ENCODE results near the gene PREPL. TPM values are rescaled to one million over a fixed set of nuclear protein-coding genes. Genes with fewer than 3 reads are reported as not detected.

PREPL gene
- total RNA-seq, 1 donor from 2014 or later = 23.7 TPM

DNA sequence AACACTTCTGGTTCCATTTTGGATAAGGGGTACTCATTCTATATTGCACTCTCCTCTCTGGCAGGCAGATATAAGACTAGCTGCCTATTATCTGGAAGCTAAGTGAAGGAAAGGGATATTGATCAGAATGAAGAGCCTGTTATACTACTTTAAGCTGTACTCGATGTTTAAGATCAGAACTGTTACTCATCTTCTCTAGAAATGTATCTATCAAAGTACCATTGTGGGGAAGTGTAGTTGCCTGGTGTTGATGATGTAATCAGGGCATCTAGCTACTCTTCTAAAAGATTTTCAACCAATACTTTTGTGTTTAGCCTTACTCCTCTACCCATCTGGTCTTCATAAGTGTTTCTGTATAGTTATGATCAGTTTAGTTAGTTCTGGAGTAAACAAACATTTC lies 6.3 kb upstream of the PREPL start:
- no peaks in the 10 kb centered on the region for H3K36me3 ChIP-seq (ENCODE audit: control insufficient read depth, insufficient read depth, low read length)
- TF ChIP-seq, protein P1, sequence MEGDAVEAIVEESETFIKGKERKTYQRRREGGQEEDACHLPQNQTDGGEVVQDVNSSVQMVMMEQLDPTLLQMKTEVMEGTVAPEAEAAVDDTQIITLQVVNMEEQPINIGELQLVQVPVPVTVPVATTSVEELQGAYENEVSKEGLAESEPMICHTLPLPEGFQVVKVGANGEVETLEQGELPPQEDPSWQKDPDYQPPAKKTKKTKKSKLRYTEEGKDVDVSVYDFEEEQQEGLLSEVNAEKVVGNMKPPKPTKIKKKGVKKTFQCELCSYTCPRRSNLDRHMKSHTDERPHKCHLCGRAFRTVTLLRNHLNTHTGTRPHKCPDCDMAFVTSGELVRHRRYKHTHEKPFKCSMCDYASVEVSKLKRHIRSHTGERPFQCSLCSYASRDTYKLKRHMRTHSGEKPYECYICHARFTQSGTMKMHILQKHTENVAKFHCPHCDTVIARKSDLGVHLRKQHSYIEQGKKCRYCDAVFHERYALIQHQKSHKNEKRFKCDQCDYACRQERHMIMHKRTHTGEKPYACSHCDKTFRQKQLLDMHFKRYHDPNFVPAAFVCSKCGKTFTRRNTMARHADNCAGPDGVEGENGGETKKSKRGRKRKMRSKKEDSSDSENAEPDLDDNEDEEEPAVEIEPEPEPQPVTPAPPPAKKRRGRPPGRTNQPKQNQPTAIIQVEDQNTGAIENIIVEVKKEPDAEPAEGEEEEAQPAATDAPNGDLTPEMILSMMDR (IDR thresholded peaks at IDR 0.05; ENCODE audit: insufficient read depth, low read length, severe bottlenecking) = no peak
- FAIRE-seq = no peak
- H3K4me3 ChIP-seq (ENCODE audit: low read depth, low read length) = no peak overlapping the region
- no peaks in the 10 kb centered on the region for H3K27me3 ChIP-seq (ENCODE audit: control insufficient read depth, insufficient read depth, low read length)
- DNase-seq (ENCODE audit: low read depth) = no peak

DNA sequence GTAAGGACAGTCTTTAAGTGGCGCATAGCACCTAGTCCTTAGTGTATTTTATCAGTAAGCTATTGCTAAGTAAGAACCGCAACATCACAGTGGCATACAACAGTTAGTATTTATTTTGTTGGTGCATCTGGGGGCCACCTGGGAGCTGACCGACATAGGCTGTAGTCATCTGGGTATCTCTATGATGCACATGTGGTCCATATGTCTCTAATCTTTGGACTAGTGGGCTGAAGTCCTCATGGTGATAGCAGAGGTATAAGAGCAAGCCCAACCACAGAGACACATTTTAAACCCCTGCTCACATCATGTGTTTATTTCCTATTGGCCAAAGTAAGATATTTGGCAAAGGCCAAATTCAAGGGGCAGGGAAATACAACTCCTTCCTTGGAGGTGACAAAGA lies 3.3 kb upstream of the PREPL start:
- Histone ChIP-seq H3K36me3 (ENCODE audit: control insufficient read depth, insufficient read depth, low read length) (no peaks in the 10 kb centered on the region), H3K4me3 (ENCODE audit: low read depth, low read length) (no peak overlapping the region), H3K27me3 (ENCODE audit: control insufficient read depth, insufficient read depth, low read length) (no peaks in the 10 kb centered on the region)
- DNase-seq (ENCODE audit: low read depth) = no peak
- FAIRE-seq = no peak
- TF ChIP-seq, protein P1 (IDR thresholded peaks at IDR 0.05; ENCODE audit: insufficient read depth, low read length, severe bottlenecking) = no peak

DNA sequence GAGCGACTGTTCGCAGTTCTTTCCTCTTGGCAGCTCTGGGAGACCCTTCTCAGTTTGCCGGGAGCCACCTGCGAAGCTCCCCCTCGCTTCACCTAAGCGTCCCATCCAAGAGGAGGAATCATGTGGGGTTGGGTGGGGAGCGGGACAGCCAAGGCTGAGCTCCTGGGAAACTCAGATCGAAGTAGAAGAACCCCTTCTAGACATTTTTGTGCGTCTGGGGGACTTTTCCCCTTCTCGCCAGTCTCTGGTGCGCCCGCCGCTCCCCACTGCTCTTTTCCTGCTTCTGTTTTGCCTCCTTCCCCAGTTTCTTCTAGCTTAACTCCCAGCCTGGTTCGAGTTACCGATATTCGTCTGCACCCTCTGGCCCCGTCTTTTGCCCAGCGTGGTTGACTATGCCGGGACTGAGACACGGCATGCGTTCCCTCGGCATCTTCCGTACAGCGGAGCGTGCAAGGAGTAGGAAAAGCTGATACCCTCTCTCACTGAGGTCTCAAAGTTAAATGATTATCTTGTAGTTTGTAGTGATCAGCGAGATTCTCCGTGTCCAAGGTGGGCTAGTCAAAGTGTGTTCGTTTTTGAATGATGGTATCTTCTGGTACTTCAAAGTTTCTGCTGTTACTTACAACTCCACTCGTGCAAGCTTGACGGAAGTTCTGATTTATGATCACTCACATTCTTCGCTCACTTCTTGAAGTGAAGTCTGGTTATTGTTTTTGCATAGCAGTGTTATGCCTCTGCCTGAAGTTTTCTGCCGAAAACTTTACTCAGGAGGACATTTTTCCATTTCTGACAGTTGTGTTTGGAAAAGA lies 1.1 kb upstream of the PREPL start:
- DNase-seq (ENCODE audit: low read depth) (peak; percentile 44), FAIRE-seq (peak; percentile 62)
- H3K27me3 ChIP-seq (ENCODE audit: control insufficient read depth, insufficient read depth, low read length) = no peaks in the 10 kb centered on the region

DNA sequence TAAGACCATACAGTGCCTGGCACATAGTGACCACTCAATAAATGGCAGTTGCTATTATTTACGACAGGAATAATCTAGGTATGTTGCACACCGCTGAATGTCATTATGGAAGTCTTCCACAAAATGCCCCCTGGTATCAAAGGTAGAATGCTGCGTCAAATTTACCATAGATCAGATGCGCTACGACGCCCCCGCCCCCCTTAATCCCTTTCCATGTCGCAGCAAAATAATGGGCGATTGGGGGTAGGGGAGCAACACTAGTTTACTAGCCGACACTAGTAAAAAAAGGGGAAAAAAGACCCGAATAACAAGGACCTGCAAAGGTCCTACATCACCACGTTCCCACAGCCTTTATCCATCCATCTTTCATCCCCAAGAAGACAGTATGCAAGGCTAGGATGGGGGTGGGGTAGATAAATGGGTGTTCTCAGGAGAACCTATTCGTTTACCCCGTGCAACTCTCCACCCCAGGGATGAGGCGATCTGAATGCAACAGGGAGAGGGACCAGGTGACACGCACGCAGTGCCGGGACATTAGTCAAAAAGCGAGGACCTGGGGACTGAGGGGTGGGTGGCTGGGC lies 455 bp downstream of the PREPL start:
- H3K4me3 ChIP-seq (ENCODE audit: low read depth, low read length) = peak overlapping the region; percentile 79
- H3K27me3 ChIP-seq (ENCODE audit: control insufficient read depth, insufficient read depth, low read length) = no peaks in the 10 kb centered on the region
- no peaks in the 10 kb centered on the region for H3K36me3 ChIP-seq (ENCODE audit: control insufficient read depth, insufficient read depth, low read length)
- peak; percentile 12 for DNase-seq (ENCODE audit: low read depth)
- TF ChIP-seq, protein P1 (IDR thresholded peaks at IDR 0.05; ENCODE audit: insufficient read depth, low read length, severe bottlenecking) = no peak
- no peak for FAIRE-seq

More for the DNA sequence above, 1.1 kb upstream of the PREPL start:
- H3K36me3 ChIP-seq (ENCODE audit: control insufficient read depth, insufficient read depth, low read length) = no peaks in the 10 kb centered on the region
- H3K4me3 ChIP-seq (ENCODE audit: low read depth, low read length) = peak overlapping the region; percentile 79
- TF ChIP-seq, protein P1 (IDR thresholded peaks at IDR 0.05; ENCODE audit: insufficient read depth, low read length, severe bottlenecking) = no peak

DNA sequence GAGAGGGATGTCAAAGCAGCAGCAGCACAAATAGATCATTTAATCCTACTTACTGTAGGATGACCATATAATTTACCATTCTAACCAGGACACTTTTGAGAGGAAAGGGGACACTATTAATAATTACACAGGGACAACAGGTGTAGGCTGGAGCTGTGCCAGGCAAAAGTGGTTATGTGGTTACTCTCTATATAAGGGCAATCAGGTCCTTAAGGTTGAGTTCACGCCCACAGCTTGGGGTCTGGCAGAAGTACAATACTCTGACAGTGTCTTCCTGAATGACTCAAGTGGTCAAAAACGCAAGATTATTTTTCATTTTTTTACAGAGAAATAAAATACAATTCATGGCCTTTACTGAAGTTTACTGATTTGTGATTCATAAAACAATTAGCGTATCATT lies 2.8 kb downstream of the PREPL start:
- H3K36me3 ChIP-seq (ENCODE audit: control insufficient read depth, insufficient read depth, low read length) = no peaks in the 10 kb centered on the region
- DNase-seq (ENCODE audit: low read depth) (peak; percentile 61), FAIRE-seq (no peak)
- no peaks in the 10 kb centered on the region for H3K27me3 ChIP-seq (ENCODE audit: control insufficient read depth, insufficient read depth, low read length)
- TF ChIP-seq, protein P1 (IDR thresholded peaks at IDR 0.05; ENCODE audit: insufficient read depth, low read length, severe bottlenecking) = no peak
- H3K4me3 ChIP-seq (ENCODE audit: low read depth, low read length) = no peak overlapping the region
